DND-41 (cell line): ENCODE data around the gene PP2D1.

Source experiments
- ATAC-seq: fragments of 200-7000 bp; cut with Tn5 transposase; 3 replicates; pipeline ENCODE4 v1.9.1; 2021; ENCODE audit warnings: low read depth; ENCODE audit not compliant: insufficient read depth
- DNase-seq: peaks from one replicate; pipeline ENCODE4 v3.0.0-alpha.2; 2020
- H2AFZ ChIP-seq: 2 replicates; pipeline ENCODE4 v1.6.0; 2012; ENCODE audit warnings: low read depth, low read length
- H3K27ac ChIP-seq: 2 replicates; pipeline ENCODE4 v1.5.1; 2012; ENCODE audit warnings: low read length, inconsistent platforms
- H3K27me3 ChIP-seq: fragments of 200-600 bp; sonication (generic); 2 replicates; pipeline ENCODE4 v1.6.0; 2012; ENCODE audit warnings: low read length, mild to moderate bottlenecking, inconsistent platforms; ENCODE audit not compliant: insufficient read depth, poor library complexity
- H3K36me3 ChIP-seq: 2 replicates; pipeline ENCODE4 v1.5.1; 2012; ENCODE audit warnings: low read length, inconsistent platforms; ENCODE audit not compliant: insufficient read depth
- H3K4me1 ChIP-seq: 2 replicates; pipeline ENCODE4 v1.5.1; 2012; ENCODE audit warnings: mild to moderate bottlenecking, low read length; ENCODE audit not compliant: insufficient read depth
- H3K4me2 ChIP-seq: 2 replicates; pipeline ENCODE4 v1.6.0; 2012; ENCODE audit warnings: mild to moderate bottlenecking, moderate library complexity, low read length, inconsistent platforms; ENCODE audit not compliant: insufficient read depth
- H3K4me3 ChIP-seq, 2 experiments: fragments of 200-600 bp in 1 of 2; shearing (Covaris generic) in 1 of 2; 2 replicates each; pipeline ENCODE4 v1.5.1; 2012 to 2016; ENCODE audit warnings: inconsistent platforms in 2 of 2, low read length in 2 of 2, mild to moderate bottlenecking in 2 of 2, low read depth in 1 of 2, moderate library complexity in 1 of 2
- H3K79me2 ChIP-seq: 2 replicates; pipeline ENCODE4 v1.6.0; 2012; ENCODE audit warnings: low read length, inconsistent platforms; ENCODE audit not compliant: insufficient read depth
- H3K9ac ChIP-seq: 2 replicates; pipeline ENCODE4 v1.6.0; 2012; ENCODE audit warnings: low read depth, mild to moderate bottlenecking, inconsistent platforms, low read length, moderate library complexity
- H3K9me3 ChIP-seq: 2 replicates; pipeline ENCODE4 v1.5.1; 2012; ENCODE audit warnings: low read length, moderate library complexity, mild to moderate bottlenecking, inconsistent platforms; ENCODE audit not compliant: insufficient read depth, severe bottlenecking
- H4K20me1 ChIP-seq: 2 replicates; pipeline ENCODE4 v1.6.0; 2012; ENCODE audit warnings: low read length; ENCODE audit not compliant: insufficient read depth
- EZH2 ChIP-seq: IDR thresholded peaks from 3 replicates; pipeline ENCODE4 v1.6.1; 2012; ENCODE audit warnings: borderline replicate concordance, low read depth, mild to moderate bottlenecking, moderate library complexity, low read length, inconsistent platforms; ENCODE audit not compliant: severe bottlenecking
- TF ChIP-seq, protein P1 (sequence below): IDR thresholded peaks from 2 replicates; pipeline ENCODE4 v1.5.1; 2012; ENCODE audit warnings: borderline replicate concordance, low read length, moderate library complexity, mild to moderate bottlenecking; ENCODE audit not compliant: poor library complexity, severe bottlenecking; ENCODE audit errors: extremely low read depth

Gene PP2D1

DNA sequence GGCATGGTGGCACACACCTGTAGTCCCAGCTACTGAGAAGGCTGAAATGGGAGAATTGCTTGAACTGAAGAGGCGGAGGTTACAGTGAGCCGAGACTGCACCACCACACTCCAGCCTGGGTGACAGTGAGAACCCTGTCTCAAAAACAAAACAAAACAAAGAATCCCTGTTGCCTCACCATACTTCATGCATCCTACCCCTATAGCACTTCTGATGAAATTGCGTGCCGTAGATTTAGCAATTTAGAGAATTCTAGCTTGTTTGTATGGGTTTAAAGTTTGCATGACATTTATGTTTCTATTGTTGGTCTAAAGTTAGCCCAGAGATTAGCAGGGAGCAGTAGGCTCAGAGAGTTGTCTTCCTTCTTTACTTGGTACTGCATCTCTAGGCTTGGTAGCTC lies 57.4 kb downstream of the PP2D1 start:
- Histone ChIP-seq H3K4me3 (no peak overlapping the region), H3K9ac (no peak overlapping the region), H3K4me2 (no peak overlapping the region), H3K27ac (no peak overlapping the region), H3K79me2 (peaks cover 97% of the 10 kb centered on the region), H2AFZ (no peak overlapping the region), H4K20me1 (peaks cover 44% of the 10 kb centered on the region), H3K27me3 (no peaks in the 10 kb centered on the region), H3K4me1 (peaks cover 16% of the 10 kb centered on the region), H3K9me3 (no peaks in the 10 kb centered on the region), H3K36me3 (peaks cover 70% of the 10 kb centered on the region)
- DNase-seq (no peak), ATAC-seq (no peak)
- no peak for TF ChIP-seq EZH2
- TF ChIP-seq, protein P1, sequence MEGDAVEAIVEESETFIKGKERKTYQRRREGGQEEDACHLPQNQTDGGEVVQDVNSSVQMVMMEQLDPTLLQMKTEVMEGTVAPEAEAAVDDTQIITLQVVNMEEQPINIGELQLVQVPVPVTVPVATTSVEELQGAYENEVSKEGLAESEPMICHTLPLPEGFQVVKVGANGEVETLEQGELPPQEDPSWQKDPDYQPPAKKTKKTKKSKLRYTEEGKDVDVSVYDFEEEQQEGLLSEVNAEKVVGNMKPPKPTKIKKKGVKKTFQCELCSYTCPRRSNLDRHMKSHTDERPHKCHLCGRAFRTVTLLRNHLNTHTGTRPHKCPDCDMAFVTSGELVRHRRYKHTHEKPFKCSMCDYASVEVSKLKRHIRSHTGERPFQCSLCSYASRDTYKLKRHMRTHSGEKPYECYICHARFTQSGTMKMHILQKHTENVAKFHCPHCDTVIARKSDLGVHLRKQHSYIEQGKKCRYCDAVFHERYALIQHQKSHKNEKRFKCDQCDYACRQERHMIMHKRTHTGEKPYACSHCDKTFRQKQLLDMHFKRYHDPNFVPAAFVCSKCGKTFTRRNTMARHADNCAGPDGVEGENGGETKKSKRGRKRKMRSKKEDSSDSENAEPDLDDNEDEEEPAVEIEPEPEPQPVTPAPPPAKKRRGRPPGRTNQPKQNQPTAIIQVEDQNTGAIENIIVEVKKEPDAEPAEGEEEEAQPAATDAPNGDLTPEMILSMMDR = no peak

DNA sequence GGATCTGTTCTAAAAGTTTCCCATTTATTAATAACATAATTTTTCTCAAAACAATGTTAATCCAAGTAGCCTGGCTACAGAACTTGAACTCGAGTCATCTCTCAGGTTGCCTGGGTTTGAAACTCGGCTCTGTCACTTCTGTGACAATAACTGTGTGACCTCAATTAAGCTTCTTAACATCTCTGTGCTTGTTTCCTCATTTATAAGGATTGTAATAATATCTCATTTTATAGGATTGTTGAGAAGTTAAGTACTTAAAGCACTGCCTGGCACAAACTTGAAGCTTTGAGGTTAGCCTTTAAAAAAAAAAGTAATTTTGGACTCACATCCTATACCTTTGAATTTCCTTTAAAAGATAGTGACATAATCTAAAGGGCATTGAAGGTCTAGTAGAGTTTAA lies 61.7 kb downstream of the PP2D1 start:
- Histone ChIP-seq H3K27me3 (no peaks in the 10 kb centered on the region), H4K20me1 (peaks cover 44% of the 10 kb centered on the region), H2AFZ (no peak overlapping the region), H3K4me3 (no peak overlapping the region), H3K9me3 (no peaks in the 10 kb centered on the region), H3K36me3 (peaks cover 52% of the 10 kb centered on the region), H3K27ac (no peak overlapping the region), H3K4me1 (peaks cover 47% of the 10 kb centered on the region), H3K4me2 (no peak overlapping the region), H3K79me2 (peaks cover 86% of the 10 kb centered on the region), H3K9ac (no peak overlapping the region)
- TF ChIP-seq EZH2 = no peak
- TF ChIP-seq, protein P1 = no peak
- ATAC-seq = no peak
- no peak for DNase-seq

DNA sequence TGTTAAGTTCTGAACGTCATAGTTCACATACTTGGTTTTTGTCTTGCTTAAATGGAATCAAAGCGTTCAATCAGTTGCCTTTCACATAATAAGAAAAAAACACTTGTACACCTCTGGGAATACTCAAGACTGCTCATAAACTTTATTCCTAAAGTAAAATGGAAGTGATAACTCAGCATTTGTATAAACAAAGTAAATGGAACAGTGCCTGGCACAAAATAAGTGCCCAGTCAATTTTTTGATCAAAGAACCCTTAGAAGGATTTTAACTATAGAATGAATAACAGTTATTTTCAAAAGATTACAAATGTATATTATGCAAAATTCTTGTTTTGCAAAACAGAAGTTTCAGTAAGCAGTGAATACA lies 63.9 kb downstream of the PP2D1 start:
- DNase-seq (no peak), ATAC-seq (no peak)
- H3K36me3 ChIP-seq = peaks cover 32% of the 10 kb centered on the region
- TF ChIP-seq, protein P1 = no peak
- no peak for TF ChIP-seq EZH2
- no peaks in the 10 kb centered on the region for H3K27me3 ChIP-seq
- H3K4me2 ChIP-seq = peak overlapping the region; percentile 83
- peak overlapping the region; percentile 86 for H3K9ac ChIP-seq
- H4K20me1 ChIP-seq = peaks cover 28% of the 10 kb centered on the region; the same call in 1 of the 2 replicates
- H3K4me3 ChIP-seq = peak overlapping the region; percentile 90 to 99
- peaks cover 48% of the 10 kb centered on the region for H3K4me1 ChIP-seq
- peak overlapping the region; percentile 81 for H2AFZ ChIP-seq
- H3K79me2 ChIP-seq = peaks cover 65% of the 10 kb centered on the region
- H3K27ac ChIP-seq = peak overlapping the region; percentile 82
- no peaks in the 10 kb centered on the region for H3K9me3 ChIP-seq
